ENCODE data around the gene RNF224.

- TF ChIP-seq, protein P1, sequence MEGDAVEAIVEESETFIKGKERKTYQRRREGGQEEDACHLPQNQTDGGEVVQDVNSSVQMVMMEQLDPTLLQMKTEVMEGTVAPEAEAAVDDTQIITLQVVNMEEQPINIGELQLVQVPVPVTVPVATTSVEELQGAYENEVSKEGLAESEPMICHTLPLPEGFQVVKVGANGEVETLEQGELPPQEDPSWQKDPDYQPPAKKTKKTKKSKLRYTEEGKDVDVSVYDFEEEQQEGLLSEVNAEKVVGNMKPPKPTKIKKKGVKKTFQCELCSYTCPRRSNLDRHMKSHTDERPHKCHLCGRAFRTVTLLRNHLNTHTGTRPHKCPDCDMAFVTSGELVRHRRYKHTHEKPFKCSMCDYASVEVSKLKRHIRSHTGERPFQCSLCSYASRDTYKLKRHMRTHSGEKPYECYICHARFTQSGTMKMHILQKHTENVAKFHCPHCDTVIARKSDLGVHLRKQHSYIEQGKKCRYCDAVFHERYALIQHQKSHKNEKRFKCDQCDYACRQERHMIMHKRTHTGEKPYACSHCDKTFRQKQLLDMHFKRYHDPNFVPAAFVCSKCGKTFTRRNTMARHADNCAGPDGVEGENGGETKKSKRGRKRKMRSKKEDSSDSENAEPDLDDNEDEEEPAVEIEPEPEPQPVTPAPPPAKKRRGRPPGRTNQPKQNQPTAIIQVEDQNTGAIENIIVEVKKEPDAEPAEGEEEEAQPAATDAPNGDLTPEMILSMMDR (IDR thresholded peaks at IDR 0.05; ENCODE audit: insufficient read depth, low read length, poor library complexity, severe bottlenecking), result no peak
- no peak for TF ChIP-seq EZH2phosphoT487 (conservative IDR thresholded peaks at IDR 0.05; ENCODE audit: low read length)
These were observed 31.6 kb upstream of the RNF224 start for GRCh38 chr9:137195525-137196220.

Measured in SU-DHL-6 (cell line).